Upper lobe of left lung (tissue), 4 donors: Measurements from ENCODE around the gene KRTAP5-3.

Experiments used
- CTCF ChIP-seq, 6 experiments: fragments of 450-650 bp in 4 of 6; fragments of 200-600 bp in 2 of 6; sonication (generic) in 2 of 6; IDR thresholded peaks; one replicate each; pipeline ENCODE4 v1.5.1; 2016 to 2019; ENCODE audit warnings: antibody characterized with exemption in 6 of 6
- POLR2A ChIP-seq, 4 donors: fragments of 450-650 bp; IDR thresholded peaks; one replicate each; pipeline ENCODE4 v1.5.1; 2016 to 2017; ENCODE audit warnings: antibody characterized with exemption in 4 of 4, mild to moderate bottlenecking in 2 of 4
- POLR2AphosphoS5 ChIP-seq, 2 donors: sonication (generic); formaldehyde crosslinking; IDR thresholded peaks; one replicate each; pipeline ENCODE4 v1.5.1; 2017; ENCODE audit warnings: antibody characterized with exemption in 2 of 2

GRCh38 chr11:1652771-1653540 is 44.7 kb upstream of the KRTAP5-3 start:
- TF ChIP-seq CTCF (IDR thresholded peaks at IDR 0.05), result peak; percentile 91 to 98 (median 94)
- TF ChIP-seq POLR2AphosphoS5 (IDR thresholded peaks at IDR 0.05), result no peak
- no peak for TF ChIP-seq POLR2A (IDR thresholded peaks at IDR 0.05)
